ENCODE measurements around the gene ATG13. TPM values are rescaled to one million over a fixed set of nuclear protein-coding genes. Genes with fewer than 3 reads are reported as not detected.

ATG13 gene
- total RNA-seq, 1 donor from 2014 or later: 37.4 TPM

- intact Hi-C loops (cut with DNase I): no loop called here
- no peak for DNase-seq
- ATAC-seq (ENCODE audit: poor library complexity): no peak
Measured at GRCh38 chr11:46639197-46639839, 22.0 kb downstream of the ATG13 start.

DNA sequence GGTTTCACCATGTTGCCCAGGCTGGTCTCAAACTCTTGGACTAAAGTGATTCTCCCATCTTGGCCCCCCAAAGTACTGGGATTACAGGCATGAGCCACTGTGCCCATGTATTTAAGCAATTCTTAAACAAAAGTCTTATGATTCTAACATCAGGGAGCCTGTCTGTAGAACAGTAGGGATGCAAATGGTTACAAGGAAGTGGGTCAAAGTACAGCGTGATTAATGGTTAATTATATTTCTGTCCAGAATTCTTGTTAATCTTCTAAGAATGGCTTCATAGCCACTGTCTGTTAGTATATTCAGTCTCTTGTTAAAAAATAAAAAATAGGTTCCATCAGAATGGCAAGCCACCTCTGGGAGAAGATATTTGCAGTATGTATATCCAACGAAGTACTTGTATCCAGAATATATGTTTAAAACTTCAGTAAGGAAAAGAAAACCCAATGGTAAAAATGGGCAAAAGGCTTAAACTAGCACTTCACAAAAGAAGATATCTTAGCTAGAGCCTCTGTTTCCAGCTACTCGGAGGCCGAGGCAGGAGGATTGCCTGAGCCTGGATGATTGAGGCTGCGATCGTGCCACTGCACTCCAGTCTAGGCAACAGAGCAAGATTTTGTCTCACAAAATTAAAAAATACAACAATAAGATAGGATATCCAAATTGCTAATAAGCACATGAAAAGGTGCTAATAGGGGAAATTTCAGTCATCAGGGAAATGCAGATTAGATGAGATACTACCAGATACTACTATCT is 22.9 kb downstream of the ATG13 start:
- no peak for DNase-seq
- intact Hi-C loops (cut with DNase I): no loop called here
- ATAC-seq (ENCODE audit: poor library complexity): no peak

- intact Hi-C loops (cut with DNase I): no loop called here
- ATAC-seq (ENCODE audit: poor library complexity): no peak
- DNase-seq: no peak
Measured at GRCh38 chr11:46641639-46642038, 24.3 kb downstream of the ATG13 start.

GRCh38 chr11:46642627-46643335 is 25.4 kb downstream of the ATG13 start:
- DNase-seq: no peak
- intact Hi-C loops (cut with DNase I): no loop called here
- ATAC-seq (ENCODE audit: poor library complexity): no peak

GRCh38 chr11:46643531-46643930 is 26.2 kb downstream of the ATG13 start:
- DNase-seq: no peak
- no peak for ATAC-seq (ENCODE audit: poor library complexity)
- intact Hi-C loops (cut with DNase I): no loop called here

- DNase-seq (no peak), ATAC-seq (ENCODE audit: poor library complexity) (no peak)
- intact Hi-C loops (cut with DNase I): no loop called here
Measured at GRCh38 chr11:46643986-46644385, 26.6 kb downstream of the ATG13 start.

- DNase-seq: no peak
- intact Hi-C loops (cut with DNase I): no loop called here
- ATAC-seq (ENCODE audit: poor library complexity): peak; percentile 94
Measured at GRCh38 chr11:46649180-46649738, 31.9 kb downstream of the ATG13 start.

- intact Hi-C loops (cut with DNase I): no loop called here
- DNase-seq: no peak
- ATAC-seq (ENCODE audit: poor library complexity): no peak
Measured at GRCh38 chr11:46655631-46656030, 38.3 kb downstream of the ATG13 start.

- ATAC-seq (ENCODE audit: poor library complexity): peak; percentile 46
- intact Hi-C loops (cut with DNase I): no loop called here
- DNase-seq: no peak
Measured at GRCh38 chr11:46657186-46657585, 39.8 kb downstream of the ATG13 start.

GRCh38 chr11:46658259-46658658 is 40.9 kb downstream of the ATG13 start:
- intact Hi-C loops (cut with DNase I): no loop called here
- ATAC-seq (ENCODE audit: poor library complexity) (peak; percentile 74), DNase-seq (peak; percentile 71)

- intact Hi-C loops (cut with DNase I): no loop called here
Measured at GRCh38 chr11:46659908-46660307, 42.6 kb downstream of the ATG13 start.

GRCh38 chr11:46661836-46662235 is 44.5 kb downstream of the ATG13 start:
- no peak for ATAC-seq (ENCODE audit: poor library complexity)
- intact Hi-C loops (cut with DNase I): no loop called here
- DNase-seq: no peak

More at GRCh38 chr11:46659908-46660307, 42.6 kb downstream of the ATG13 start:
- no peak for DNase-seq
- ATAC-seq (ENCODE audit: poor library complexity): peak; percentile 57

DNA sequence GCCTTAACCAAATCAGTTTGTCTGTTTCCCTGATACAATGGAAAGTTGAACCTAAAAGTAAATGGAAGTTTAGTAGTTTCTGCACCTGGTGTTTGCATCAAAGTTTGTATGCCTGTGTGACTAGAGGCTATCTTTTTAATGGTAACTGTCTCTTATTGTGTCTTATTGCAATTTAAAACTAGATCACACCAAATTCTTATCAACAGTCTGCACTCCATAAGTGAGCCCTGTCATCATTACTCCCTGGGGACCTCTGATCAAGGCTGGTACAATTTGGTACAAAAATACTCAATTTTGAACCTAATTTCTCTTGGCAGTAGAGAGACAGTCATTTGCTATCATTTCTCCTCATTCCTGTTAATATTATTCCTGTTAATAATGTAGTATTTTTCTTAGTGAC is 45.0 kb downstream of the ATG13 start:
- DNase-seq (no peak), ATAC-seq (ENCODE audit: poor library complexity) (no peak)
- intact Hi-C loops (cut with DNase I): no loop called here

GRCh38 chr11:46663277-46663940 is 46.1 kb downstream of the ATG13 start:
- DNase-seq: no peak
- no peak for ATAC-seq (ENCODE audit: poor library complexity)
- intact Hi-C loops (cut with DNase I): no loop called here

DNA sequence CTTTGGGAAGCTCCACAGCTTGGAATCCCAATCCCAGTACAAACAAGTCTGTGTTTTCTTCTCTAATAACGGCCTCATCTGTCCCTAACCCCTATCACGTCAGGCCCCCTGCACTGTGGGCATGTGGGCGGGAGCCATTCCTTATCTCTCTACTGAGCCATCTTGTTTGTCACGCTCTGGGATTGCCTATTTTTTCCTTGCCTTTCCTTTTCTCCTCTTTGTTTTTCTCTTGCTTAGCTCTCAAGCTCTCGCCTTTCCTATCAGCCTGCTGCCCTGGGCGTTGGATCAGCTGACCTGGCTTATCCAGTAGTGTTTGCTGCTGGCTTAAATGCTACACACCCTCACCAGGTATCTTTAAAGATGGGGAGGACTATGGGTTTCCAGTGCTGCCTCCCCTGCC is 47.3 kb downstream of the ATG13 start:
- ATAC-seq (ENCODE audit: poor library complexity) (no peak), DNase-seq (no peak)
- intact Hi-C loops (cut with DNase I): no loop called here

- DNase-seq: no peak
- intact Hi-C loops (cut with DNase I): no loop called here
Measured at GRCh38 chr11:46665356-46665755, 48.0 kb downstream of the ATG13 start.

DNA sequence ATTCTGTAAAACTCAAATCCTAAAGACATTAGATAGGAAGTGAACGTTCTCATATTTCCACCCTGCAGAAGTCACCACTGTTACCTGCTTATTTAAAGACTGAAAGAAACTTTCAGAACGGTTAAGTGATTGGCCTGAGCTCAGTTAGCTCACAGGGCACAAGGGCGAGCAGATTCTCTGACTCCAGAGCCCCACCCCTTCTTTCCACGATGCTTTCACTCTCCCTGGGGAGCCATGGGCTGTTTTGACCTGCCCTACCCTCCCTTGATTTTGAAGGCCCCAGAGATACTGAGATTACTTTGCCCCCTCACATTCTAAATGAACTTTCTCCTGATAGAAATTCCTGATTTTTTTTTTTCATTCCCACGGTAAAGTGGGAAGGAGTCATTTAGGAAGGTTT is 49.2 kb downstream of the ATG13 start:
- peak; percentile 72 for ATAC-seq (ENCODE audit: poor library complexity)
- no peak for DNase-seq
- intact Hi-C loops (cut with DNase I): no loop called here

More at GRCh38 chr11:46665356-46665755, 48.0 kb downstream of the ATG13 start:
- no peak for ATAC-seq (ENCODE audit: poor library complexity)

DNA sequence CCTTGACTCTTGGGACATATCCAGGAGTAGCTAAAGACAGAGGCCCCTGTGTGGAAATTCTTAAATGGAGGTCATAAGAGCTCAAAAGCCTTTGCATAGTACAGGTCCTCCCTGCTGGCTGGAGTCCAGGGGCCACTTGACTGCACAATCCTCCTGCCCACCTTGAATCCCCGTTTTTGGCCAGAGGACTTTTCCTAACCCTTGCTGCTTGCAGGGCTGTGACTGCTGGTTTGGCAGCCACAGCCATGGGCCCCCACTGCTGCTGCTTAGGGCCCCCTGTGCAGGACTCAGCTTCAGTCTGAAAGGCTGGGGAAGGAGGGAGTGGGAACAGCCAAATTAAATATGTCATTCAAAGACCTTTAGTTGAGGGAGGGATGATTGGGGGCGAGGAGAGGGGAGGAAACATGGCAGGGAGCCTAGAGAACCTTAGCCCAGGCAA is 49.7 kb downstream of the ATG13 start:
- DNase-seq (peak; percentile 65), ATAC-seq (ENCODE audit: poor library complexity) (peak; percentile 54)
- intact Hi-C loops (cut with DNase I): no loop called here

Data from Right ventricle myocardium superior (tissue), 1 donor.